Stomach (tissue), 9 donors: Measurements from ENCODE around the gene LOXL1. TPM values are rescaled to one million over a fixed set of nuclear protein-coding genes. Genes with fewer than 3 reads are reported as not detected.

Experiments
- DNase-seq, 2 donors: peaks; one replicate each; pipeline versions ENCODE4 v3.0.0 to v3.0.0-alpha.2; 2013 to 2019
- H3K27ac ChIP-seq, 5 donors: fragments of 200-600 bp in 4 of 5; sonication (generic) in 4 of 5; one replicate each; pipeline ENCODE4 v1.5.1; 2013 to 2019; ENCODE audit warnings: mild to moderate bottlenecking in 1 of 5, moderate library complexity in 1 of 5
- H3K27me3 ChIP-seq, 3 donors: fragments of 200-600 bp; sonication (generic); one replicate each; pipeline ENCODE4 v1.5.1; 2017 to 2019; ENCODE audit warnings: mixed run types in 1 of 3
- H3K36me3 ChIP-seq, 4 donors: fragments of 200-600 bp; sonication (generic); 1 replicate in 3 of 4; 2 replicates in 1 of 4; pipeline ENCODE4 v1.5.1; 2016 to 2019
- H3K4me1 ChIP-seq, 4 donors: fragments of 200-600 bp; sonication (generic); one replicate each; pipeline ENCODE4 v1.5.1; 2016 to 2019
- H3K4me3 ChIP-seq, 4 donors: fragments of 200-600 bp; sonication (generic) in 3 of 4; one replicate each; pipeline ENCODE4 v1.5.1; 2016 to 2019; ENCODE audit warnings: mild to moderate bottlenecking in 1 of 4
- H3K9me3 ChIP-seq, 4 donors: fragments of 200-600 bp; sonication (generic); one replicate each; pipeline ENCODE4 v1.5.1; 2016 to 2019
- CTCF ChIP-seq, 7 experiments: fragments of 450-650 bp in 4 of 7; fragments of 200-600 bp in 3 of 7; sonication (generic) in 3 of 7; IDR thresholded peaks; one replicate each; pipeline ENCODE4 v1.5.1; 2016 to 2019; ENCODE audit warnings: antibody characterized with exemption in 7 of 7, control low read depth in 2 of 7, mild to moderate bottlenecking in 1 of 7
- EP300 ChIP-seq: sonication (generic); formaldehyde crosslinking; IDR thresholded peaks from one replicate; pipeline ENCODE4 v1.6.1; 2017; ENCODE audit warnings: antibody characterized with exemption
- POLR2A ChIP-seq, 4 donors: fragments of 450-650 bp; IDR thresholded peaks; one replicate each; pipeline ENCODE4 v1.6.1; 2016; ENCODE audit warnings: antibody characterized with exemption in 4 of 4, control low read depth in 2 of 4, mild to moderate bottlenecking in 1 of 4, moderate library complexity in 1 of 4
- POLR2AphosphoS5 ChIP-seq, 3 donors: sonication (generic); formaldehyde crosslinking; IDR thresholded peaks; one replicate each; pipeline ENCODE4 v1.6.1; 2016; ENCODE audit warnings: antibody characterized with exemption in 3 of 3
- WGBS, 5 donors: extraction: QIAGEN DNeasy Blood & Tissue Kit in 3 of 5; methylation state at CpG; one replicate each; pipeline versions ENCODE4 v1.1.5 to v1.1.7; 2013 to 2018; 5-methylcytosine and 5-hydroxymethylcytosine counted together
- intact Hi-C: fragments of 100-400 bp; cut with DNase I; formaldehyde crosslinking; loops from one replicate; pipeline ENCODE4 v1.15.1; 2023; ENCODE audit warnings: low total_unique reads
- polyA plus RNA-seq, 3 donors: library from polyadenylated mRNA; stranded (reverse); fragments of 200-250 nt; gene quantifications; one replicate each; pipeline ENCODE4 v1.2.3, GENCODE V29; 2013
- total RNA-seq, 5 donors: library from RNA; depleted of rRNA; stranded (reverse); fragments of >200 nt; gene quantifications; one replicate each; pipeline versions ENCODE4 v1.1.0 to v1.2.3, GENCODE V29; 2014 to 2016
- donor health status: healthy with polysubstance abuse.
- donor health status: Bipolar disorder and iron deficiency.
- donor health status: healthy.

Gene LOXL1
- total and polyA plus RNA-seq, 8 donors = 5.2 to 48.4 (median 19.9) TPM

- TF ChIP-seq POLR2A (IDR thresholded peaks at IDR 0.05) (no peak), CTCF (IDR thresholded peaks at IDR 0.05) (no peak), POLR2AphosphoS5 (IDR thresholded peaks at IDR 0.05) (no peak), EP300 (no peak)
- no peak for DNase-seq
- Histone ChIP-seq H3K4me3 (no peak overlapping the region), H3K27ac (no peak overlapping the region), H3K36me3 (no peaks in the 10 kb centered on the region), H3K4me1 (peaks cover 0 to 16% (median 2%) of the 10 kb centered on the region in 4 donors), H3K9me3 (no peaks in the 10 kb centered on the region), H3K27me3 (no peaks in the 10 kb centered on the region)
- intact Hi-C loops = no loop called here
- WGBS, 5 donors = 87 to 97% (median 91%) methylated on average over 2 of the region's 2 CpGs
Observed at GRCh38 chr15:73909651-73910050, 16.6 kb upstream of the LOXL1 start.

GRCh38 chr15:73910522-73911303, 15.5 kb upstream of the LOXL1 start:
- WGBS, 5 donors = 79 to 85% (median 80%) methylated on average over 7 of the region's 7 CpGs
- no peak overlapping the region for H3K4me3 ChIP-seq
- H3K27me3 ChIP-seq = no peaks in the 10 kb centered on the region
- no peak overlapping the region for H3K27ac ChIP-seq
- TF ChIP-seq EP300 = no peak
- no peak for TF ChIP-seq POLR2AphosphoS5 (IDR thresholded peaks at IDR 0.05)
- no peak for TF ChIP-seq POLR2A (IDR thresholded peaks at IDR 0.05)
- no peak for TF ChIP-seq CTCF (IDR thresholded peaks at IDR 0.05)
- no peak for DNase-seq
- H3K9me3 ChIP-seq = no peaks in the 10 kb centered on the region
- intact Hi-C loops = no loop called here
- H3K36me3 ChIP-seq = no peaks in the 10 kb centered on the region
- H3K4me1 ChIP-seq = peaks cover 0 to 16% (median 2%) of the 10 kb centered on the region in 4 donors

- Histone ChIP-seq H3K4me1 (peaks cover 0 to 16% (median 2%) of the 10 kb centered on the region in 4 donors), H3K9me3 (no peaks in the 10 kb centered on the region), H3K36me3 (no peaks in the 10 kb centered on the region), H3K4me3 (no peak overlapping the region), H3K27me3 (no peaks in the 10 kb centered on the region), H3K27ac (no peak overlapping the region)
- TF ChIP-seq POLR2A (IDR thresholded peaks at IDR 0.05) (no peak), POLR2AphosphoS5 (IDR thresholded peaks at IDR 0.05) (no peak), CTCF (IDR thresholded peaks at IDR 0.05) (no peak), EP300 (no peak)
- 78 to 84% (median 79%) methylated on average over 7 of the region's 7 CpGs for WGBS, 5 donors
- DNase-seq = no peak
- intact Hi-C loops = no loop called here
Observed at GRCh38 chr15:73912030-73912596, 14.1 kb upstream of the LOXL1 start.

GRCh38 chr15:73914145-73914544, 12.1 kb upstream of the LOXL1 start:
- DNase-seq = no peak
- Histone ChIP-seq H3K9me3 (no peaks in the 10 kb centered on the region), H3K36me3 (no peaks in the 10 kb centered on the region), H3K4me3 (no peak overlapping the region), H3K27ac (no peak overlapping the region), H3K27me3 (no peaks in the 10 kb centered on the region), H3K4me1 (peaks cover 0 to 9% (median 0%) of the 10 kb centered on the region in 4 donors)
- intact Hi-C loops = no loop called here
- TF ChIP-seq EP300 = no peak
- 65 to 84% (median 73%) methylated on average over 3 of the region's 3 CpGs for WGBS, 5 donors

GRCh38 chr15:73915082-73915481, 11.2 kb upstream of the LOXL1 start:
- intact Hi-C loops = no loop called here
- no peak for TF ChIP-seq EP300
- TF ChIP-seq POLR2AphosphoS5 (IDR thresholded peaks at IDR 0.05) = no peak
- TF ChIP-seq CTCF (IDR thresholded peaks at IDR 0.05) = no peak
- TF ChIP-seq POLR2A (IDR thresholded peaks at IDR 0.05) = no peak
- 31 to 53% (median 47%) methylated on average over 2 of the region's 2 CpGs for WGBS, 5 donors
- Histone ChIP-seq H3K27me3 (no peaks in the 10 kb centered on the region), H3K27ac (no peak overlapping the region), H3K9me3 (no peaks in the 10 kb centered on the region), H3K4me1 (peaks cover 0 to 9% (median 0%) of the 10 kb centered on the region in 4 donors), H3K4me3 (no peak overlapping the region), H3K36me3 (no peaks in the 10 kb centered on the region)
- DNase-seq = no peak
